MM.1S (cell line): ENCODE data around the gene ACBD6.

Experiments
- DNase-seq: peaks from one replicate; pipeline ENCODE4 v3.0.0-alpha.2; 2015
- H2AFZ ChIP-seq: fragments of 300-600 bp; sonication (generic); 2 replicates; pipeline ENCODE4 v1.6.0; 2016; ENCODE audit warnings: antibody characterized with exemption, low read length
- H3F3A ChIP-seq: fragments of 300-600 bp; sonication (generic); 2 replicates; pipeline ENCODE4 v1.6.1; 2016; ENCODE audit warnings: mild to moderate bottlenecking, antibody characterized with exemption, low read length, moderate library complexity, mixed read lengths; ENCODE audit not compliant: insufficient read depth
- H3K27ac ChIP-seq: fragments of 300-600 bp; sonication (generic); 2 replicates; pipeline ENCODE4 v1.5.1; 2016; ENCODE audit warnings: mild to moderate bottlenecking, low read length
- H3K27me3 ChIP-seq: fragments of 300-600 bp; sonication (generic); replicated peaks from 2 replicates; pipeline ENCODE4 v1.6.0; 2016; ENCODE audit warnings: low read length; ENCODE audit not compliant: insufficient read depth
- H3K36me3 ChIP-seq: fragments of 300-600 bp; sonication (generic); replicated peaks from 2 replicates; pipeline ENCODE4 v1.6.1; 2016; ENCODE audit warnings: mild to moderate bottlenecking, low read length, mixed read lengths; ENCODE audit not compliant: insufficient read depth
- H3K4me1 ChIP-seq: fragments of 300-600 bp; sonication (generic); 2 replicates; pipeline ENCODE4 v1.6.1; 2016; ENCODE audit warnings: low read length, mixed read lengths
- H3K4me2 ChIP-seq: fragments of 300-600 bp; sonication (generic); 2 replicates; pipeline ENCODE4 v1.6.0; 2016; ENCODE audit warnings: low read depth, low read length
- H3K4me3 ChIP-seq: fragments of 300-600 bp; sonication (generic); 2 replicates; pipeline ENCODE4 v1.5.1; 2016; ENCODE audit warnings: low read length, mixed read lengths
- H3K79me2 ChIP-seq: fragments of 300-600 bp; sonication (generic); 2 replicates; pipeline ENCODE4 v1.6.1; 2016; ENCODE audit warnings: mixed run types, low read length, mixed read lengths
- H3K9ac ChIP-seq: fragments of 300-600 bp; sonication (generic); 2 replicates; pipeline ENCODE4 v1.6.1; 2016; ENCODE audit warnings: low read length, mixed read lengths
- H3K9me2 ChIP-seq: fragments of 300-600 bp; sonication (generic); replicated peaks from 2 replicates; pipeline ENCODE4 v1.6.1; 2016; ENCODE audit warnings: mild to moderate bottlenecking, low read length, mixed read lengths; ENCODE audit not compliant: insufficient read depth
- H3K9me3 ChIP-seq: fragments of 300-600 bp; sonication (generic); replicated peaks from 2 replicates; pipeline ENCODE4 v1.6.1; 2016; ENCODE audit warnings: mild to moderate bottlenecking, low read length, mixed read lengths; ENCODE audit not compliant: insufficient read depth
- H4K20me1 ChIP-seq: fragments of 300-600 bp; sonication (generic); 2 replicates; pipeline ENCODE4 v1.6.1; 2016; ENCODE audit warnings: mild to moderate bottlenecking, low read length, moderate library complexity, mixed read lengths; ENCODE audit not compliant: insufficient read depth
- CTCF ChIP-seq: fragments of 300-600 bp; sonication (generic); IDR thresholded peaks from 2 replicates; pipeline ENCODE4 v1.5.1; 2016; ENCODE audit warnings: antibody characterized with exemption, low read length, mixed read lengths
- EZH2 ChIP-seq: fragments of 300-600 bp; sonication (generic); optimal IDR thresholded peaks from 2 replicates; pipeline ENCODE3; 2017; ENCODE audit warnings: low read depth, mild to moderate bottlenecking, antibody characterized with exemption, low read length, mixed read lengths
- EZH2phosphoT487 ChIP-seq: fragments of 300-600 bp; sonication (generic); IDR thresholded peaks from 2 replicates; pipeline ENCODE4 v1.6.1; 2018; ENCODE audit warnings: antibody characterized with exemption, low read length

Gene ACBD6

DNA sequence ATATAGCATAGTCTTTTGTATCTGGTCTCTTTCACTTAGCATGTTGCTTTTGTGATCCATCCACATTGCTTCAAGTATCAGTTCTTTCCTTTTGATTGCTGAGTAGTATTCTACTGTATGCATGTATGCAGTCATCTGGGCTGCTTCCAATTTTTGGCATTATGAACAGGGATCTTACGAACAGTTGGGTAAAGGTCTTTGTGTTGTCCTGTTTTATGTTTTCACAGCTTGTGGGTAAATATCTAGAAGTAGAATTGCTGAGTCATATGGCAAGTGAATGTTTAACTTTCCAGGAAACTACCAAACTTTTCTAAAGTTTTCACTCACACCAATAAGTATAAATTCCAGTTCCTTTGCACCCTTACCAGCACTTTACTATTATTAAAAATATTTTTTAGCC is 211.4 kb downstream of the ACBD6 start:
- H3F3A ChIP-seq = no peaks in the 10 kb centered on the region
- no peaks in the 10 kb centered on the region for H3K27me3 ChIP-seq
- no peak overlapping the region for H3K4me2 ChIP-seq
- H4K20me1 ChIP-seq = no peaks in the 10 kb centered on the region
- H3K4me3 ChIP-seq = no peak overlapping the region
- H3K9me3 ChIP-seq = no peaks in the 10 kb centered on the region
- no peaks in the 10 kb centered on the region for H3K4me1 ChIP-seq
- H3K79me2 ChIP-seq = no peaks in the 10 kb centered on the region
- TF ChIP-seq EZH2 (no peak), CTCF (no peak), EZH2phosphoT487 (no peak)
- no peak overlapping the region for H3K27ac ChIP-seq
- no peaks in the 10 kb centered on the region for H3K9me2 ChIP-seq
- H2AFZ ChIP-seq = no peak overlapping the region
- no peak overlapping the region for H3K9ac ChIP-seq
- no peak for DNase-seq
- H3K36me3 ChIP-seq = no peaks in the 10 kb centered on the region

GRCh38 chr1:180290265-180291001 is 211.9 kb downstream of the ACBD6 start:
- Histone ChIP-seq H3K9ac (no peak overlapping the region), H3K4me3 (no peak overlapping the region), H3K27me3 (no peaks in the 10 kb centered on the region), H3K9me3 (no peaks in the 10 kb centered on the region), H2AFZ (no peak overlapping the region), H3K79me2 (no peaks in the 10 kb centered on the region), H3K4me2 (no peak overlapping the region), H4K20me1 (no peaks in the 10 kb centered on the region), H3K27ac (no peak overlapping the region), H3K9me2 (no peaks in the 10 kb centered on the region), H3F3A (no peaks in the 10 kb centered on the region), H3K4me1 (no peaks in the 10 kb centered on the region), H3K36me3 (no peaks in the 10 kb centered on the region)
- TF ChIP-seq CTCF = no peak
- TF ChIP-seq EZH2 = no peak
- no peak for TF ChIP-seq EZH2phosphoT487
- no peak for DNase-seq

GRCh38 chr1:180288940-180289339 is 213.4 kb downstream of the ACBD6 start:
- Histone ChIP-seq H3K9me2 (no peaks in the 10 kb centered on the region), H2AFZ (no peak overlapping the region), H3K4me3 (no peak overlapping the region), H3F3A (no peaks in the 10 kb centered on the region), H3K9ac (no peak overlapping the region), H3K27me3 (no peaks in the 10 kb centered on the region), H3K36me3 (no peaks in the 10 kb centered on the region), H4K20me1 (no peaks in the 10 kb centered on the region), H3K27ac (no peak overlapping the region), H3K79me2 (no peaks in the 10 kb centered on the region), H3K9me3 (no peaks in the 10 kb centered on the region), H3K4me2 (no peak overlapping the region), H3K4me1 (no peaks in the 10 kb centered on the region)
- TF ChIP-seq CTCF (no peak), EZH2 (no peak), EZH2phosphoT487 (no peak)
- no peak for DNase-seq
